NCI-H1092 treated with DMSO at 0.1 percent for 48 hours (cell line): ENCODE results near the gene SV2C.

ENCODE experiments used
- DNase-seq: peaks from one replicate; lab custom pipeline; 2025; lab: John Stamatoyannopoulos, UW

Gene SV2C

DNA sequence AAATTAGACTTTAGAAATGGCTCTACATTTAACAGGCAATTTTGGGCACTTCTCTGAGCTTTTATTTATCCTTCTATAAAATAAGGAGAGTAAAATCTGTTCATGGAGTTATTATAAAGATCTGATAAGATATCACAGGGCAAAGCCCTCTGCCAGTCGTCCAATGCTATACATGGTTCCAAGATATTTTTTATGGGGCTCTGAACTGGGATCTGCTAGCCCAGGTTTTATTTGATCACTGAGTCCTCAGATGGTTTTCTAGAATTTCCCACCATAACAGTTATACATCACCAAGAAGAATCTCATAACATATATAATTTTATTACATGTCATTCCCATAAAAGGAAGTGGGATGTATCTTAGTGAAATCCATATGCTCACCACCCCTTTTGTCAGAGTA, 296.7 kb downstream of the SV2C start:
- DNase-seq: no peak

DNA sequence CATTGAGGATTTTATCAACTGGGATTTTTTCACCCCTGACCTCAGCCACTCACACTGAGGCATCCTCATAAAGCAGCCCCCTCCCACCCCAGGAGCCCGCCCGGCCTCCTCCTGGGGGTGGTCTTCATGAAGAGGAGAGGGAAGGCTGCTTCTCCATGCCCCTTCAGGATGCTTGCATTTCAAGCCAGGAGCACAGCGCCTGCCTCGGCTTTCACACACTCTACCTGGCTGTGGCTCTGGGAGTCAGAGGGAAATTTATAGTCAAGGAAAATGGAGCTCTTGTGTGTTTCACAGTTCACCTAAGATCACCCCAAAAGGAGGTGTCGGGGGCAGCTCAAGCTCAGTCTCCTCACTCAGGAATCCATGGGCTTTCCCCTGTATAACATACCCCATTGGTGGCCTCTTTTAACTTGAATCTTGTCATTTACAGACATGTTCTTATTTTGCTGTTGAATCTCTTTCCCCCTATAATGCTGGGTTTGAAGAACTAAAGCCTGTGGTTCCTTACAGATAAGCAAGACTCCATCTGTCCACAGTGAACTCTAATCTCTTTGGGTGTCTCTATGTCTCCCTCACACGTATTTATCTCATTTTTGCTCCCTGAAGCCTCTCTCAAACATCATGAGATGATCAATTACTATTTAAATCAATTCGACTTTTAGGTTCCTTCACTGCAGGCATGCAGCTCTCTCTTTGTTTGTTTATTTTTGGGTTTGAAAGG, 297.3 kb downstream of the SV2C start:
- DNase-seq: no peak

DNA sequence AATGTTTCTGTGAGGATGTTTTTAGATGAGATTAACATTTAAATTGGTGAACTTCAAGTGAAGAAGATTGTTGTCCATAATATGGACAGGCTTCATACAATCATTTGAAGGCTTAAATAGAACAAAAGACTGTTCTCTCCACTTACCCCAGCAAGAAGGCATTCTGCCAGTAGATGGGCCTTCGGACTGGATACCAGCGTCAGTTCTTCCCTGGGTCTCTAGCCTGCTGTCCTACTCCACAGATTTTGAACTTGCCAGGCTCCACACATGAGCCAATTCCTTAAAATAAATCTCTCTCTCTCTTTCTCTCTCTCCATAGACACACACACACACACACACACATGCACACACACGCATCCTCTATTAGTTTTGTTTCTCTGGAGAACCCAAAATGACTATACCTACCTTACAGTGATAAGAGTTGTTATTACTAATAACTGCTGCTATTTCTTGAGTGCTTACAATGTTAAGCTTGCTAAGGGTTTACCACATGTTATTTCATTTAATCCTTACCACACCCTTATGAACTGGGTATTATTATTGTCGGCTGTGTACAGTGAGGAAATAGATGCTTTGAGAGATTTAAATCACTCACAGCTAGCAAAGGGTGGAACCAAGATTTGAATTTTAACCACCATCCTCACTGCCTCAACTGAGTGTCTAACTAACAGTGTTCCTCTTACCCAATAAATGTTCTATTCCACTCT, 300.1 kb downstream of the SV2C start:
- no peak for DNase-seq

DNA sequence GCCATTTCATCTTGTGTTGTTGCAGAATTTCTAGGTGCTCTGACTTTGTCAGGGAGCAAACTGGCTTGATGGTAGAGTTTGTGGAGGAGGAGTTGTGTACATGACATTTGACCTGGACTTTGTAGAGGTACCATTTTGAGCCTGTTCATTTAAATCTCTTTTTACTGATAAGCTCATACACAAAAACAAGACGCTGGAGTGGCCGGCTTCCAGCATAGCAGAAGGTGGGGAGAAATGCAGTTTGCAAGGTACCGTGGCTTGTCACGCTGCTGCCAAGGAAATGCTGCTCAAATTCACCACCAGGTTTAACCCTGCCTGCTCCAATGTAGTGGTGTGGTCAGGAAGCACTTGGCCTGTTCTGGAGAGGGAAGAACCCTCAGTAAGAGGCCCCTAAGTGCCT, 301.0 kb downstream of the SV2C start:
- DNase-seq: no peak

DNA sequence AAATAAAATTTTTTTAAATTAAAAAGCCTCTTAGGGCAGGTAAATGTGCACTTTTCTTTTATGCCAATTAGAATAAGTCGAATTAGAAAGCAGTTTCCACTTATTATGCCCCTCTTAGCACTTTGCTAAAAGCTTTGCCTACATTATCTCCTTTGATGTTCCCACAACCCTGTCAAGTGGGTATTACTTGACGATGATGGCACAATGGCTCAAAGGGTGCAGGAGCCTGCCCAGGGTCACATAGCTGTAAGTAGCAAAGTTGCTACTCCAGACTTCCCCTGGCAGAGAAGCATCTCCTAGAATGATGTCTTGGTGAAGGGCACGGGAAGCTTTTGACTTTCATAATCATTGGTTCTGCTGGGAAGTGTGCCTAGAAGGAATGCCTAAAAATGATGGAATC, 301.5 kb downstream of the SV2C start:
- DNase-seq: no peak

DNA sequence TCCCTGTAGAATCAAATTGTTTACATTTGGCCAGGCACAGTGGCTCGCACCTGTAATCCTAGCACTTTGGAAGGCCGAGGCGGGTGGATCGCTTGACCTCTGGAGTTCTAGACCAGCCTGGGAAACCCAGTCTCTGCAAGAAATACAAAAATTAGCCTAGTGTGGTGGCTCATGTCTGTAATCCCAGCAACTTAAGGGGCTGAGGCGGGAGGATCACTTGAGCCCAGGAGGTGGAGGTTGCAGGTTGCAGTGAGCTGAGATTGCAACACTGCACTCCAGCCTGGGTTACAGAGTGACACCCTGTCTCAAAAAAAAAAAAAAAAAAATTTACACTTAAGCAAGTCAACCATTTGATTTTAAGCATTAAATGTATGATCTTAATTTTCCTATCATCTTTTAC, 302.4 kb downstream of the SV2C start:
- DNase-seq: no peak

DNA sequence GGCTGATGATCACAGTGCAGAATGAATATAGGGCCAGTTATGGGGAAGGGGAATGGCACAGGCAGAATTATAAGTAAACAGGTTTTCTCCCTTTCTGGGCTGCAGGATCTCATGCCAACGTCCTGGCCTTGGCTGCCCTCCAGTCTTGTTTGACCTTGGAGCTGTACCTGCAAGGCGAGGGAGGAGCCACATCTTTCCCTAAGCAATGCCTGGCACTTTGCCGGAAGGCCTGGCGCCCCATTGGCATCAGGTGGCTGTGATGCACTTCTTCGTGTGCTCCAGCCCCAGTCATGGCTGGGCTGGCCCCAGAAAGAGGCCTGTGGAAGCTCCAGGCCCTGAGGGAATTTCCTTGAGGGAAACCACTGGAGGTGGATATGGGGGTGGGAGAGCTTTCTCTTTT, 303.2 kb downstream of the SV2C start:
- no peak for DNase-seq

DNA sequence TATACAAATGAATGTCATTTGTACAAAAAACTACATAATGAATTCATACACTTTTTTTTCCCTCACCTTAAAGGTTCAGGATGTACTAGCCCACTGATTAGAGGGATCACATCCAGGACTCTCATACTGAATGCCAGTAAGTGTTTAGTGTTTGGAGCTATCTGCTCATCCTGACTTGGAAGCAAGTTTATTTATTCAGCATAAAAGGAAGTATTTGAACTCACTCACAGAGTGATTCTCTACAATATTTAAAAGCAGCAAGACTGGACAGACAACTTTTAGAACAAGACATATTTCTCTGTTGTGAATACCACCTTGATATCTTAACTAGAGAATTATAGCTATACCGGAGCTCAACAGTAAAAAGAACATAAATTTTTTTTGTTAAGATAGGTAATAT, 305.1 kb downstream of the SV2C start:
- no peak for DNase-seq

DNA sequence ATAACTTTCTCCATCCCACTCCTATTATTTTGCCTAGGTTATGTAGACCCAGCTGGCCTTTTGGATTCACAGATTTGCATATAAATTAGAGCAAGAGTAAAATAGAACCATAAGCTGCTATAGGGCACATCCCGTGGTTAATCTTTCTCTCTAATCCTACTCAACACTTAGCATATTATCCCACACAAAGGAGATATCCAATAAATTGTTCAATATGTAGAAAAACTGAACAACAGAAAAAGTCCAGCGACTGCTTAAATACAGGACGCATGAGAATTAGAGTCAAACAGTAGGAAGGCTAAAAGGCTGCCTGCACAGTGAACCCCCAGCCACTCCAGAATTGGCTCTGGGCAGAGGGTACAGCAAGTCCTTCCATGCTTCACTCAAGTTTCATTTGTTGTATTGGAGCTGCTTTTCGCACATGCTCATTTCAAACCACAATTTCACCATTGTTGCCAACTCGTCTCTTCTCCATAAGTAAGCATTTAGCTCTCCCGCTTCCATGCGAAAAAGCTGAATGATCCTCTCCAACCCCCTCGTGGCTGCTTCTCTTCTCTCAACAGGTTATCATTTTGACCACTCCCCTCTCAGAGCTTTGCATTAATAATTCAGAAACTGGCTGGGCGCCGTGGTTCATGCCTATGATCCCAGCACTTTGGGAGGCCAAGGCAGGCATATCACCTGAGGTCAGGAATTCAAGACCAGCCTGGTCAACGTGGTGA, 305.8 kb downstream of the SV2C start:
- no peak for DNase-seq

DNA sequence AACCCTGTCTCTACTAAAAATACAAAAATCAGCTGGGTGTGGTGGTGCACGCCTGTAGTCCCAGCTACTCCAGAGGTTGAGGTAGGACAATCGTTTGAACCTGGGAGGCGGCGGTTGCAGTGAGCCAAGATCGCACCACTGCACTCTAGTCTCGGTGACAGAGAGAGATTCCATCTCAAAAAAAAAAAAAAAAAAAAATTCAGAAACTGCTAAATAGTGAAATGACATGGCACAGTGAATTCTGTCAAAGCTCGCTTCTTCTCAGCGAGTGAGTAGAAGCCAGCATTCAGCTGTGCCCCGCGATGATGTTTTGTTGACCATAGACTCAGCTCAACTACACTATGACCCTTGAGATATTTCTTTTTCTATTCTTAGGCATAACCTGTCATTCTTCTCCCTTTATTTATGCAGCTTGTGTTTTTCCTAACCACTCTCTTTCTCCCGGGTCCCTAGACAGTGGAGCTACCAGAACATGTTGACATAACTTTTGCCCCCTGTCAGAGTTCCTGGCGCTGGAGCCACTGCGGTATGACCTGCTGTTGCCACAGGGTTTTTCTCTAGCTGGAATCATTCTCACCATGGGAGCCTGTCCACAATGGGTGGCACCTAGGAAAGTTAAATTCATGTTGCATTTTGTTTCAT, 306.5 kb downstream of the SV2C start:
- no peak for DNase-seq

DNA sequence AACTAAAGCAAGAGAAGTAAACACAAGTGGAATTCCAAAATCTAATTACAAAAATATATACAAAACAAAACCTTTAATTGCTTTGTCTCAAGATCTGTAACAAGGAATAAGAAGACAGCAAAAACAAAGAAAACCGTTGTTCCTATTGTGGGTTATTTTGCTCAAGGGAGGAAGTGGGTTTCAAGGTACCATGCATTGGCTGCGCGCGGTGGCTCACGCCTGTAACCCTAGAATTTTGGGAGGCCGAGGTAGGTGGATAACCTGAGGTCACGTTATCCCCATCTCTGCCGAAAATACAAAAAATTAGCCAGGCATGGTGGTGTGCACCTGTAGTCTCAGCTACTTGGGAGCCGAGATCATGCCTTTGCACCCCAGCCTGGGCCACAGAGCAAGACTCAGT, 307.8 kb downstream of the SV2C start:
- no peak for DNase-seq

DNA sequence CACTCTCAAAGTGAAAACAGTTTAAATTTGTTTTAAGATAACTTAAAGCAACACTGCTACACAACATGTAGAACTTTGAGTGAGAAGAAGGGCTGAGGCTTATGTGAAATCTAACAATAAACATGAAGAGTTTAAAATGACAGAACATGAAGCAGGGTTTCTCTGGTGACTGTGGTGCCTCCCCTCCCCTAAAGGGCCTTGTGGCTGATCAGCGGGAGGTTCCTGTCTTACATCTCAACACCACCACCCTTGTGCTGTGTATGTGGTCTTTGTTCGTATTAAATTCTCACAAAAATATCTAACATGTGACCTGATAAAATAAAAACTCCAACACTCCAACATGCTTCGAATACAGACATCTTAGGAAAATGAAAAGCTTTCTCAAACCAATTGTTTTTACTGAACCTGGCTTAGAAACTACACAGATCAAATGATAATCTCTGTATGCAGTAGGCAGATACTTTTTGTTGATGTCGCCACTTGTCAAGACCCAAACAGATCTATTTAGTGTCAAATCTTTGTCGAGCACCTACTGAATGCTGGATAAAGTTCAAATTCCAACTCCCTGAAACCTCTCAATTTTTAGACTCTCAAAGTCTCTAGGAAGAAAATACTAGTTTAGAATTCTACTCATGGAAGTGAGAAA, 310.0 kb downstream of the SV2C start:
- DNase-seq: no peak

DNA sequence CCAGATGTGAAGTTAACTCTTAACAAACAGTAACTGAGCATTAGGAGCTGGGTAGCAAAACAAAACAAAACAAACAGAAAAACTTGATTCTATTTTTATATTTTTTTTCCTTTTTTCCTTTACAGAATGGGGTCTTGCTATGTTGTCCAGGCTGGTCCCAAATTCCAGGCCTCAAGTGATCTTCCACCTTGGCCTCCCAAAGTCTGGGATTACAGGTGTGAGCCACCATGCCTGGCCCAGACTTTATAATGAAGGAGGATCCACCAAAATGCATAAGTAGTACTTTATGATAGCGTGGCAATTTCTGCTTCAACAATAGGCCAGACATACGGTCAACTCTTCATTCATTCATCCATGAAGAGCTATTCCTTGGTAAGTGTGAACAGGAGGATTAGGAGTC, 314.0 kb downstream of the SV2C start:
- no peak for DNase-seq

DNA sequence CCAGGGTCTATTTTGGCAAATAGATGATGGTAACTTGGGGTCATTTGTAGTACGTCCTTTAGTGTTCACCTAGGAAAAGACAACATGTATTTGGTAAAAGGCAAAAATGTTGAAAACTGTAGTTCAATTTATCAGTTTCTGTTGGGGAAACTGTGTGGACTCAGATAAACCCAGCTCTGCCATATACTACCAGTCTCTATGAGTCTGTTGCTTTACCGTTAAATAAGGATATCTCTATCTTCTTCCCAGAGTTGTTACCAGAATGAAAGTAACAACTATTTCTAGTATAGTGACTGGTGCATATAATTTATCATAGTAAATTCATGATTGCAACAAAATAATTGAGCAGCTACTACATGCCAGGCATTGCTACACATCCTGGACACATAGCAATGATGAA, 316.1 kb downstream of the SV2C start:
- no peak for DNase-seq

DNA sequence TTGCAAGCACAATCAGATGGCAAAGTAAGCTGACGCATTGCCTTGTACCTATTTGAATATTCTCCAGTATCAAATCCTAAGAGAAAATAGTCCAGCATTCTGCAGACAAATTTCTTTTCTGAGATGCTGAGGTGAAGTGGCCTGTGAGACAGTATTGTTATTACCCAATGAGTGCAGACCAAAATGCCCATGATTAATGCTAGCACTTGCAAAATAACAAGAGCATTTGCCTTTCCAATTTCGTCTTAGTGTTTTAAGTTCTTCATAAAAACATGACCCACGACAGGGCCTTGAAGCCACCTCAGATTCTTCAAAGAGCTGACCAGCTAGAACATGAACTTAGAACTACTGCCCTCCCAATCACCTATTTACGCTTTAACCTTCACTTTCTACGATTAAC, 317.3 kb downstream of the SV2C start:
- DNase-seq: no peak

DNA sequence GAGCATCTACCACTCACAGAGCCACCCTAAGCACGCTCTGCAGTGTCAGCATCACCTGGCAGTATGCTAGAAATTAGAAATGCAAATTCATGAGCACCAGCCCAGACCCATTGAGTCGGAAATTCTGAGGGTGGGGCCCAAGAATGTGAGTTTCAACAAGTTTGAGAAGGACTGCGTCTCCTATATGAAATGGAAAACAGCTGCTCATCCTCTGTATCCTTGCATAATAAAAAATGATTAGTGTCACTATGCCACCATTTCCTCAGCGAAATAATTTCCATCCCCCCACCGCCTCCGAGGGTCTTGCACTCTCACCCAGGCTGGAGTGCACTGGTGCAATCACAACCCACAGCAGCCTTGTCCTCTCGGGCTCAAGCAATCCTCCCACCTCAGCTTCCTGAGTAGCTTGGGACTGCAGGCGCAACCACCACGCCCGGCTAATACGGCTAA, 318.6 kb downstream of the SV2C start:
- no peak for DNase-seq

DNA sequence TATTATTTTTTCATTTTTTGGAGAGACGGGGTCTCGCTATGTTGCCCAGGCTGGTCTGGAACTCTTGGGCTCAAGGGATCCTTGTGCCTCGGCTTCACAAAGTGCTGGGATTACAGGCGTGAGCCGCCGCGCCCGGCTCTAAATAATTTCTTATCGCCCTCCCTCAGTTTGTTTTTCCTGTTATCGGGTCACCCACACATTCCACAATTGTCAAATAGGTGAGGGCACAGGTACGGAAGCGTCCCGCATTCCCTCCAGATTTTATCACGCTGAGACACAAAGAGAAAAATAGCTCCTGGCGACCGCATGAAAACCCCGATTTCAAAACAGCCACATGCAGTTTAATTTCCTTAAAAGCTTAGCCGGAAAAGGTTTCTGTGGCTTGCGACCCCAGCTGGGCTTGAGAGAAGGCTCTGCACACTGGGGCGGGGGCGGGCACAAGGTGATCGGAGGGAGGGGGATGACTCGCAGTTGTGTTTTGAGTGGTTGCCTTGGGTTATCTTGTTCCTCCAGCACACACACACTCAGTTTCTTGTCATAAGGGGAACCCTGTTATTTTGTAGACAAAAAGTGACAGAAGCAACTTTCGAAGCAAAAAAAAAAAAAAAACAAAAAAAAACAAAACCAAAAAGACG, 319.2 kb downstream of the SV2C start:
- DNase-seq: no peak

DNA sequence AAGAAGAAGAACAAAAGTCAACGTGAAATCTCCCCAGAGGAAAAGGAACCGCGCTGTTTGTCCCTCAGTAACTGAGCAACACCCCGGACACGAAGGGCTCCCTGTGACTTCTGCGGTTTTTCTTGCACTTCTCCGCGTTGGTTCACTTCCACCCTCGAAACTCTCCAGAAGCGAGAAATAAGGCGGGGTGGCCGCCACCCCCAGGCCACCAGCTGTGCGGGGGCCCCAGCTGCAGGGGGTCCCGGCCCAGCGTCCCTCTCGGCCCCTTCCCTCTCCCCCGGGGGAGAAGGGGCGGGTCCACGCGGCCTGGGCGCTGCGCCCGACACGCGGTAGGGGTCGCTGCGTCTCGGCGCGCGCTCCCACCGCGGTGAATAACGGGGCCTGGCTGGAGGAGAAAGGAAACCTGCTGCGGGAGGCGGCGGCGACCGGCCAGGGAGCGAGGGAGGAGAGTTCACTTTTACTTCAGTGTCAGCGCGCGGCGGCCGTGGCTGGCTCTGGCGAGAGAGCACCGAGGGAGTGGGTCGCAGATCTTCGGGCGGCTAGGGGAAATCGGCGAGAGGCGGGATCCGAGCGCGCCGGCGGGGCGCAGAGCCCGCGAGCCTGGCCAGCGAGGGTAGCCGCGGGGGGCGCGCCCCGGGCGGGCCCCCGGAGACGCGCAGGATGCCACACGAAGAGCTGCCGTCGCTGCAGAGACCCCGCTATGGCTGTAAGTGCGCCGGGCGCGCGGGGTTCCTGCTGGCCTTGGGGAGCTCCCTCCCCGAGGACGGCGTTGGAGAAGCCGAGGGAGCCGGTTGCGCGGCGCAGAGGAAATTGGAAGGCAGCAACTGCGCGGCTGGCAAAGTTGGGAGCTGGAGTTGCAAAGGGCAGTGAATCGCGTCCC, 319.9 kb downstream of the SV2C start, which contains the start of gene IQGAP2:
TSS of gene IQGAP2 (plus strand) at position 400 of the 880 bp plus-strand sequence. CDS start at position 661, 261 bp downstream.
- DNase-seq: no peak
